ENCODE results near the gene CDC25A. TPM values are rescaled to one million over a fixed set of nuclear protein-coding genes. Genes with fewer than 3 reads are reported as not detected.

Gene CDC25A
- total and polyA plus RNA-seq, 9 of the 15 experiments (the other 6 are each of a cell fraction or from before 2014, with no cell fraction given): 3.4 to 61.3 (median 51.8) TPM

DNA sequence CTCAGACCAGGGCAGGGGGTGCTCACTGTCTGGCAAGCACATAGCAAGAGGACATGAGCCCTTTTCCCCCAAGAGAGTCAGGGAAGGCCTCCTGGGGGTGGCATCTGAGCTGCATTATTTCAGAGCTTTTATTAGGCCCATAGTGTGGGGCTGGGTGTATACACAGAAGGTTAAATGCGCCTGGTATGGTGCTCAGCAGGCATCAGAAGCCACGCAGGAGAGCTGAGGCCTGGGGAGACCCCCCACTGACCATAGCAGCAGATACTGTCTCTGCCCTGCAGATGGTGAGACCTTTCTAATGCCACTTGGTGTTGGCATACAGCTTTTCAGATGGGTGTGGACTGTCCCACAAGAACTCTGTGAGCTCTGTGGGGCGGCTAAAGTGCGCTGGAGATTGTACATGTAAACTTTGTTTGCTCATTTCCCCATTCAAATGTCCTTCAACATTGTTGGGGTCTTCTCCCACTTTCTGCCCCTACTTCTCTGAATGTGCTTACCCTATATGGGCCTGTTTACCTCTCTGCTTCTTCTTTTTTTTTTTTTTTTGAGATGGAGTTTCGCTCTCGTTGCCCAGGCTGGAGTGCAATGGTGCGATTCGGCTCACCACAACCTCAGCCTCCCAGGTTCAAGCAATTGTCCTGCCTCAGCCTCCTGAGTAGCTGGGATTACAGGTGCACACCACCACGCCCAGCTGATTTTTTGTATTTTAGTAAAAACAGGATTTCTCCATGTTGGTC is 62.2 kb downstream of the CDC25A start:
- FAIRE-seq: no peak
- Histone ChIP-seq H3K9ac (ENCODE audit: insufficient read depth in 1 of 2, low read depth in 2 of 2, low read length in 2 of 2) (no peak overlapping the region), H3K4me3 (no peak overlapping the region), H3K9me1 (ENCODE audit: control insufficient read depth, insufficient read depth, low read length) (no peaks in the 10 kb centered on the region), H3K4me1 (replicated peaks in 1 of 2; ENCODE audit: control insufficient read depth in 2 of 2, insufficient read depth in 2 of 2, low read length in 2 of 2) (peaks cover 0 to 3% of the 10 kb centered on the region in 2 experiments; a peak in 2 of 5 replicates), H3K9me3 (replicated peaks; ENCODE audit: control insufficient read depth, insufficient read depth, low read depth, low read length) (no peaks in the 10 kb centered on the region), H3K79me2 (ENCODE audit: control insufficient read depth, insufficient read depth, low read length) (no peaks in the 10 kb centered on the region), H4K20me1 (replicated peaks; ENCODE audit: control insufficient read depth, insufficient read depth, low read length) (no peaks in the 10 kb centered on the region), H3K27me3 (ENCODE audit: control insufficient read depth in 2 of 2, insufficient read depth in 2 of 2, low read length in 2 of 2) (peaks cover 12 to 36% of the 10 kb centered on the region in 2 experiments), H3K4me2 (ENCODE audit: insufficient read depth, low read length) (no peak overlapping the region), H3K27ac (ENCODE audit: extremely low read depth, low read depth, low read length) (no peak overlapping the region), H3K36me3 (ENCODE audit: control insufficient read depth, insufficient read depth, low read length) (no peaks in the 10 kb centered on the region), H2AFZ (ENCODE audit: low read depth, low read length) (no peak overlapping the region)
- in situ Hi-C loops (cut with MboI) (no loop called here), intact Hi-C loops (cut with micrococcal nuclease) (no loop called here)
- POLR2A ChIA-PET: interaction anchor here (0.5 kb wide), 1 partner anchor 10 kb away, joined by 3 read pairs; no protein-coding TSS in a partner anchor
- no peak for TF ChIP-seq RFX1 (IDR thresholded peaks at IDR 0.05)
- no peak for TF ChIP-seq RBM34 (IDR thresholded peaks at IDR 0.05; ENCODE audit: borderline replicate concordance, insufficient read depth, low read length)
- no peak for TF ChIP-seq JUND (IDR thresholded peaks at IDR 0.05; ENCODE audit: borderline replicate concordance, low read depth, low read length)
- no peak for TF ChIP-seq JUND (tag; IDR thresholded peaks at IDR 0.05; ENCODE audit: borderline replicate concordance, low read depth, low read length)
- no peak for TF ChIP-seq HDAC2 (IDR thresholded peaks at IDR 0.05)
- TF ChIP-seq ZNF121 (CRISPR knock-in tag; conservative IDR thresholded peaks at IDR 0.05): no peak
- no peak for TF ChIP-seq SAP30 (IDR thresholded peaks at IDR 0.05; ENCODE audit: borderline replicate concordance, insufficient read depth, low read depth, low read length, poor library complexity, severe bottlenecking)
- TF ChIP-seq MTF1 (CRISPR knock-in tag; IDR thresholded peaks at IDR 0.05; ENCODE audit: borderline replicate concordance): no peak
- no peak for TF ChIP-seq SLC30A9 (CRISPR knock-in tag; IDR thresholded peaks at IDR 0.05)
- TF ChIP-seq FOXJ3 (CRISPR knock-in tag; IDR thresholded peaks at IDR 0.05): no peak
- no peak for TF ChIP-seq DPF2 (IDR thresholded peaks at IDR 0.05)
- TF ChIP-seq, protein P1, sequence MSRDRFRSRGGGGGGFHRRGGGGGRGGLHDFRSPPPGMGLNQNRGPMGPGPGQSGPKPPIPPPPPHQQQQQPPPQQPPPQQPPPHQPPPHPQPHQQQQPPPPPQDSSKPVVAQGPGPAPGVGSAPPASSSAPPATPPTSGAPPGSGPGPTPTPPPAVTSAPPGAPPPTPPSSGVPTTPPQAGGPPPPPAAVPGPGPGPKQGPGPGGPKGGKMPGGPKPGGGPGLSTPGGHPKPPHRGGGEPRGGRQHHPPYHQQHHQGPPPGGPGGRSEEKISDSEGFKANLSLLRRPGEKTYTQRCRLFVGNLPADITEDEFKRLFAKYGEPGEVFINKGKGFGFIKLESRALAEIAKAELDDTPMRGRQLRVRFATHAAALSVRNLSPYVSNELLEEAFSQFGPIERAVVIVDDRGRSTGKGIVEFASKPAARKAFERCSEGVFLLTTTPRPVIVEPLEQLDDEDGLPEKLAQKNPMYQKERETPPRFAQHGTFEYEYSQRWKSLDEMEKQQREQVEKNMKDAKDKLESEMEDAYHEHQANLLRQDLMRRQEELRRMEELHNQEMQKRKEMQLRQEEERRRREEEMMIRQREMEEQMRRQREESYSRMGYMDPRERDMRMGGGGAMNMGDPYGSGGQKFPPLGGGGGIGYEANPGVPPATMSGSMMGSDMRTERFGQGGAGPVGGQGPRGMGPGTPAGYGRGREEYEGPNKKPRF (IDR thresholded peaks at IDR 0.05; ENCODE audit: low read depth, low read length): no peak
- TF ChIP-seq MYNN (IDR thresholded peaks at IDR 0.05): no peak
- no peak for TF ChIP-seq MYNN (CRISPR knock-in tag; IDR thresholded peaks at IDR 0.05)
- no peak for TF ChIP-seq MAZ (CRISPR knock-in tag; conservative IDR thresholded peaks at IDR 0.05 in 1 of 2, IDR thresholded peaks at IDR 0.05 in 1 of 2)
- CTCF ChIA-PET (ENCODE audit: low intra/inter-chr PET ratio): no interaction called here
- no peak for ATAC-seq
- BruUV-seq (replicated peaks): no TSS peak
- peak in 1 of 4 experiments; percentile 4 for DNase-seq (ENCODE audit: extremely low read depth in 1 of 4, low spot score in 3 of 4)
- 2% methylated on average over 7 of the region's 9 CpGs for WGBS (ENCODE audit: insufficient coverage, low coverage, missing lambda C conversion rate)
